Mesothelial cell of epicardium (in vitro differentiated cells): ENCODE results near the gene PPY. TPM values are rescaled to one million over a fixed set of nuclear protein-coding genes. Genes with fewer than 3 reads are reported as not detected.

Experiments used
- DNase-seq, 2 experiments: peaks; one replicate each; pipeline ENCODE4 v3.0.0; 2021; ENCODE audit warnings: low spot score in 2 of 2; ENCODE audit not compliant: unreplicated experiment in 2 of 2
- H3K27ac Mint-ChIP-seq: 2 replicates; pipeline ENCODE4 v1.8.0; 2021; ENCODE audit warnings: mixed read lengths
- H3K27me3 Mint-ChIP-seq: 2 replicates; pipeline ENCODE4 v1.8.0; 2021; ENCODE audit warnings: low read depth, mixed read lengths
- H3K36me3 Mint-ChIP-seq: 2 replicates; pipeline ENCODE4 v1.8.0; 2021; ENCODE audit warnings: mixed read lengths
- H3K4me1 Mint-ChIP-seq: 2 replicates; pipeline ENCODE4 v1.8.0; 2021; ENCODE audit warnings: mixed read lengths
- H3K4me3 Mint-ChIP-seq: 2 replicates; pipeline ENCODE4 v1.8.0; 2021; ENCODE audit warnings: mild to moderate bottlenecking, moderate library complexity, mixed read lengths
- H3K9me3 Mint-ChIP-seq: 2 replicates; pipeline ENCODE4 v1.8.0; 2021; ENCODE audit warnings: mixed read lengths
- CTCF ChIP-seq: fragments of 200-600 bp; sonication (generic); IDR thresholded peaks from one replicate; pipeline ENCODE4 v1.5.0; 2021; ENCODE audit warnings: antibody characterized with exemption; ENCODE audit not compliant: unreplicated experiment
- total RNA-seq: library from RNA; stranded (reverse); gene quantifications from 3 replicates; pipeline ENCODE4 v1.2.1, GENCODE V29; 2021

PPY gene
- total RNA-seq, 1 donor from 2014 or later: not detected

- no peaks in the 10 kb centered on the region for H3K36me3 Mint-ChIP-seq
- peak in 1 of 2 experiments; percentile 58 for DNase-seq
- peaks cover 50% of the 10 kb centered on the region for H3K27me3 Mint-ChIP-seq
- H3K9me3 Mint-ChIP-seq: no peaks in the 10 kb centered on the region
- peak overlapping the region; percentile 9 for H3K27ac Mint-ChIP-seq
- peaks cover 15% of the 10 kb centered on the region for H3K4me1 Mint-ChIP-seq
- peak overlapping the region; percentile 71 for H3K4me3 Mint-ChIP-seq
- no peak for TF ChIP-seq CTCF
Observed at GRCh38 chr17:43905985-43906852, 36.1 kb downstream of the PPY start.

GRCh38 chr17:43905400-43905984 is 36.8 kb downstream of the PPY start:
- no peak for DNase-seq
- Mint-ChIP-seq H3K9me3 (no peaks in the 10 kb centered on the region), H3K36me3 (no peaks in the 10 kb centered on the region), H3K27me3 (peaks cover 51% of the 10 kb centered on the region), H3K4me3 (no peak overlapping the region), H3K4me1 (peaks cover 23% of the 10 kb centered on the region), H3K27ac (no peak overlapping the region)
- no peak for TF ChIP-seq CTCF

- DNase-seq: no peak
- peaks cover 31% of the 10 kb centered on the region for H3K27me3 Mint-ChIP-seq
- H3K9me3 Mint-ChIP-seq: no peaks in the 10 kb centered on the region
- H3K4me3 Mint-ChIP-seq: no peak overlapping the region
- TF ChIP-seq CTCF: no peak
- H3K36me3 Mint-ChIP-seq: no peaks in the 10 kb centered on the region
- no peak overlapping the region for H3K27ac Mint-ChIP-seq
- H3K4me1 Mint-ChIP-seq: peaks cover 42% of the 10 kb centered on the region
Observed at GRCh38 chr17:43901861-43902589, 40.3 kb downstream of the PPY start.

GRCh38 chr17:43900858-43901754 is 41.2 kb downstream of the PPY start:
- H3K4me3 Mint-ChIP-seq: peak overlapping the region; percentile 73
- DNase-seq: no peak
- TF ChIP-seq CTCF: no peak

GRCh38 chr17:43900183-43900857 is 42.0 kb downstream of the PPY start:
- Mint-ChIP-seq H3K9me3 (no peaks in the 10 kb centered on the region), H3K27me3 (peaks cover 17% of the 10 kb centered on the region), H3K4me1 (peaks cover 33% of the 10 kb centered on the region), H3K27ac (no peak overlapping the region), H3K4me3 (peak overlapping the region; percentile 73), H3K36me3 (no peaks in the 10 kb centered on the region)
- peak; percentile 85 to 92 for DNase-seq
- TF ChIP-seq CTCF: no peak

More at GRCh38 chr17:43900858-43901754, 41.2 kb downstream of the PPY start:
- Mint-ChIP-seq H3K27me3 (peaks cover 24% of the 10 kb centered on the region), H3K9me3 (no peaks in the 10 kb centered on the region), H3K4me1 (peaks cover 38% of the 10 kb centered on the region), H3K27ac (no peak overlapping the region), H3K36me3 (no peaks in the 10 kb centered on the region)
